IMR-90 (cell line): ENCODE results near the gene NEK4. TPM values are rescaled to one million over a fixed set of nuclear protein-coding genes. Genes with fewer than 3 reads are reported as not detected.

ENCODE experiments used
- ATAC-seq: fragments of 200-7000 bp; cut with Tn5 transposase; 2 replicates; pipeline ENCODE4 v1.9.1; 2020; ENCODE audit warnings: low read depth, mild to moderate bottlenecking, moderate library complexity
- BruUV-seq: library from RNA; stranded (reverse); fragments of 400-500 nt; replicated peaks from 2 replicates; lab custom pipeline; 2021; lab: Mats Ljungman, UMichigan
- CTCF ChIA-PET: fragments of 300-600 bp; formaldehyde crosslinking; extraction: SDS; loops from one replicate; lab custom pipeline; 2021; ENCODE audit warnings: antibody characterized with exemption; lab: Yijun Ruan, JAX
- POLR2A ChIA-PET: fragments of 300-600 bp; sonication (Branson Sonifier 250); formaldehyde crosslinking; loops from one replicate; lab custom pipeline; 2022; ENCODE audit warnings: antibody characterized with exemption; ENCODE audit not compliant: unreplicated experiment; lab: Charles Lee
- DNase-seq: peaks from one replicate; pipeline ENCODE4 v3.0.0; 2013
- H2AFZ ChIP-seq: replicated peaks from 2 replicates; pipeline ENCODE3; 2013; ENCODE audit warnings: low read length, mild to moderate bottlenecking; ENCODE audit not compliant: poor library complexity
- H2AK5ac ChIP-seq: 2 replicates; pipeline ENCODE4 v1.6.1; 2013; ENCODE audit warnings: low read depth, low read length, inconsistent platforms
- H2AK9ac ChIP-seq: replicated peaks from 2 replicates; pipeline ENCODE3; 2013; ENCODE audit warnings: mild to moderate bottlenecking, low read depth, low read length, moderate library complexity; ENCODE audit not compliant: poor library complexity
- H2BK120ac ChIP-seq: 2 replicates; pipeline ENCODE4 v1.6.1; 2013; ENCODE audit warnings: low read depth, low read length, inconsistent platforms
- H2BK15ac ChIP-seq: 3 replicates; pipeline ENCODE4 v1.6.1; 2013; ENCODE audit warnings: low read depth, low read length, inconsistent platforms
- H2BK20ac ChIP-seq: 2 replicates; pipeline ENCODE4 v1.6.1; 2013; ENCODE audit warnings: low read depth, mild to moderate bottlenecking, inconsistent platforms, low read length, moderate library complexity
- H2BK5ac ChIP-seq: 2 replicates; pipeline ENCODE4 v1.6.1; 2013; ENCODE audit warnings: mild to moderate bottlenecking, low read depth, low read length, inconsistent platforms; ENCODE audit not compliant: poor library complexity, severe bottlenecking
- H3K14ac ChIP-seq: replicated peaks from 2 replicates; pipeline ENCODE4 v1.6.1; 2013; ENCODE audit warnings: low read depth, low read length, inconsistent platforms
- H3K18ac ChIP-seq: 2 replicates; pipeline ENCODE4 v1.6.1; 2013; ENCODE audit warnings: low read depth, low read length, control low read depth
- H3K23ac ChIP-seq: 2 replicates; pipeline ENCODE4 v1.6.1; 2013; ENCODE audit warnings: low read depth, low read length, inconsistent platforms
- H3K27ac ChIP-seq: 2 replicates; pipeline ENCODE4 v1.5.1; 2013; ENCODE audit warnings: mild to moderate bottlenecking, control low read depth, low read length; ENCODE audit not compliant: insufficient read depth
- H3K27me3 ChIP-seq: 2 replicates; pipeline ENCODE4 v1.6.1; 2013; ENCODE audit warnings: low read length; ENCODE audit not compliant: control insufficient read depth, insufficient read depth
- H3K36me3 ChIP-seq: 2 replicates; pipeline ENCODE4 v1.6.1; 2013; ENCODE audit warnings: low read length, mixed read lengths; ENCODE audit not compliant: control insufficient read depth, insufficient read depth
- H3K4ac ChIP-seq: 2 replicates; pipeline ENCODE4 v1.6.1; 2013; ENCODE audit warnings: low read depth, low read length, inconsistent platforms
- H3K4me1 ChIP-seq: 2 replicates; pipeline ENCODE4 v1.6.1; 2013; ENCODE audit warnings: low read length, mixed read lengths; ENCODE audit not compliant: control insufficient read depth, insufficient read depth
- H3K4me2 ChIP-seq: 2 replicates; pipeline ENCODE4 v1.6.1; 2013; ENCODE audit warnings: low read depth, mild to moderate bottlenecking, control low read depth, low read length, moderate library complexity
- H3K4me3 ChIP-seq: 2 replicates; pipeline ENCODE4 v1.5.1; 2013; ENCODE audit warnings: low read depth, mild to moderate bottlenecking, control low read depth, low read length, moderate library complexity; ENCODE audit not compliant: insufficient read depth
- H3K56ac ChIP-seq: 2 replicates; pipeline ENCODE4 v1.6.1; 2013; ENCODE audit warnings: low read length, inconsistent platforms; ENCODE audit not compliant: insufficient read depth; ENCODE audit errors: extremely low read depth
- H3K79me1 ChIP-seq, 2 experiments: 2 replicates each; pipeline ENCODE4 v1.6.1; 2013; ENCODE audit warnings: low read length in 2 of 2, inconsistent platforms in 1 of 2, low read depth in 1 of 2
- H3K9ac ChIP-seq: 2 replicates; pipeline ENCODE4 v1.6.1; 2013; ENCODE audit warnings: low read depth, low read length, control low read depth
- H3K9me1 ChIP-seq: 2 replicates; pipeline ENCODE4 v1.6.1; 2013; ENCODE audit warnings: low read length, inconsistent platforms; ENCODE audit not compliant: insufficient read depth
- H3K9me3 ChIP-seq: 2 replicates; pipeline ENCODE4 v1.6.1; 2013; ENCODE audit warnings: low read length; ENCODE audit not compliant: control insufficient read depth, insufficient read depth
- H4K20me1 ChIP-seq: 2 replicates; pipeline ENCODE4 v1.6.1; 2013; ENCODE audit warnings: low read length, inconsistent platforms; ENCODE audit not compliant: insufficient read depth
- H4K5ac ChIP-seq: 2 replicates; pipeline ENCODE4 v1.6.1; 2013; ENCODE audit warnings: mild to moderate bottlenecking, low read depth, low read length, control low read depth
- H4K8ac ChIP-seq, 2 experiments: 2 replicates each; pipeline ENCODE4 v1.6.1; 2013; ENCODE audit warnings: low read depth in 2 of 2, low read length in 2 of 2, control low read depth in 1 of 2, inconsistent platforms in 1 of 2
- H4K91ac ChIP-seq: 2 replicates; pipeline ENCODE4 v1.6.1; 2013; ENCODE audit warnings: low read depth, low read length, inconsistent platforms; ENCODE audit not compliant: insufficient read depth
- BHLHE40 ChIP-seq: fragments of 150-350 bp; IDR thresholded peaks from 2 replicates; pipeline ENCODE4 v1.6.1; 2016; ENCODE audit warnings: mild to moderate bottlenecking, low read depth, low read length
- CEBPB ChIP-seq: IDR thresholded peaks from 2 replicates; pipeline ENCODE4 v1.6.1; 2012; ENCODE audit warnings: low read depth, low read length, improper control_type of control experiment
- CHD1 ChIP-seq: IDR thresholded peaks from 2 replicates; pipeline ENCODE4 v1.6.1; 2012; ENCODE audit warnings: low read depth, low read length, improper control_type of control experiment
- FOS ChIP-seq: fragments of 150-350 bp; IDR thresholded peaks from 2 replicates; pipeline ENCODE4 v1.6.1; 2016; ENCODE audit warnings: low read depth, low read length
- MAFK ChIP-seq: IDR thresholded peaks from 2 replicates; pipeline ENCODE4 v1.6.1; 2012; ENCODE audit warnings: low read depth, low read length, improper control_type of control experiment
- MAZ ChIP-seq: IDR thresholded peaks from 2 replicates; pipeline ENCODE4 v1.6.1; 2012; ENCODE audit warnings: low read depth, mild to moderate bottlenecking, low read length, improper control_type of control experiment, moderate library complexity, borderline replicate concordance
- MXI1 ChIP-seq: IDR thresholded peaks from 2 replicates; pipeline ENCODE4 v1.6.1; 2012; ENCODE audit warnings: low read depth, mild to moderate bottlenecking, low read length, moderate library complexity, borderline replicate concordance
- NFE2L2 ChIP-seq: fragments of 150-350 bp; IDR thresholded peaks from 2 replicates; pipeline ENCODE4 v1.6.1; 2016; ENCODE audit warnings: low read depth, mild to moderate bottlenecking, low read length
- POLR2A ChIP-seq: IDR thresholded peaks from 2 replicates; pipeline ENCODE4 v1.6.1; 2012; ENCODE audit warnings: mild to moderate bottlenecking, low read depth, low read length
- RAD21 ChIP-seq: IDR thresholded peaks from 2 replicates; pipeline ENCODE4 v1.6.1; 2012; ENCODE audit warnings: low read length, improper control_type of control experiment
- RCOR1 ChIP-seq: IDR thresholded peaks from 2 replicates; pipeline ENCODE4 v1.6.1; 2012; ENCODE audit warnings: mild to moderate bottlenecking, low read length, improper control_type of control experiment; ENCODE audit not compliant: insufficient replicate concordance
- RFX5 ChIP-seq: IDR thresholded peaks from 2 replicates; pipeline ENCODE4 v1.8.0; 2012; ENCODE audit warnings: low read depth, mild to moderate bottlenecking, low read length, moderate library complexity
- SMC3 ChIP-seq: fragments of 150-350 bp; IDR thresholded peaks from 2 replicates; pipeline ENCODE4 v1.6.1; 2016; ENCODE audit warnings: low read depth, mild to moderate bottlenecking, antibody characterized with exemption, low read length, moderate library complexity
- WGBS, 2 experiments: methylation state at CpG; one replicate each; pipeline versions ENCODE4 v1.1.5 to v1.1.7; 2013; ENCODE audit warnings: missing lambda C conversion rate in 2 of 2; ENCODE audit not compliant: insufficient read length in 1 of 2; ENCODE audit errors: extremely low coverage in 2 of 2; 5-methylcytosine and 5-hydroxymethylcytosine counted together
- dilution Hi-C: fragments of 300-500 bp; cut with HindIII; formaldehyde crosslinking; loops from one replicate; pipeline ENCODE4 v1.14.3; 2018; ENCODE audit warnings: low sequenced_read_pairs; ENCODE audit not compliant: unreplicated experiment
- in situ Hi-C: fragments of 300-500 bp; cut with MboI; formaldehyde crosslinking; loops from 3 replicates; pipeline ENCODE4 v1.14.3; 2019; ENCODE audit warnings: low sequenced_read_pairs, inconsistent platforms, mixed read lengths
- intact Hi-C: fragments of 100-400 bp; cut with micrococcal nuclease; formaldehyde crosslinking; loops from 2 replicates; pipeline ENCODE4 v1.10.0; 2022
- polyA plus RNA-seq, 3 experiments: library from polyadenylated mRNA; depleted of rRNA; stranded (reverse); fragments of >200 nt; gene quantifications; 2 replicates each; pipeline ENCODE4 v1.2.3, GENCODE V29; 2012; ENCODE audit warnings: low replicate concordance in 1 of 3
- total RNA-seq: library from RNA; depleted of rRNA; stranded (reverse); fragments of >200 nt; gene quantifications from 2 replicates; pipeline ENCODE4 v1.2.3, GENCODE V29; 2012
- TF ChIP-seq, protein P1 (sequence below): conservative IDR thresholded peaks from 2 replicates; pipeline ENCODE4 v1.5.1; 2012; ENCODE audit warnings: mild to moderate bottlenecking, low read depth, low read length, improper control_type of control experiment
- TF ChIP-seq, protein P2 (sequence below): fragments of 150-350 bp; IDR thresholded peaks from 2 replicates; pipeline ENCODE4 v1.6.1; 2017; ENCODE audit warnings: mild to moderate bottlenecking, antibody characterized with exemption, low read length, low read depth

The NEK4 gene
- total and polyA plus RNA-seq, 2 of the 4 experiments (the other 2 are of a cell fraction) = 10.3 to 24.7 TPM

DNA sequence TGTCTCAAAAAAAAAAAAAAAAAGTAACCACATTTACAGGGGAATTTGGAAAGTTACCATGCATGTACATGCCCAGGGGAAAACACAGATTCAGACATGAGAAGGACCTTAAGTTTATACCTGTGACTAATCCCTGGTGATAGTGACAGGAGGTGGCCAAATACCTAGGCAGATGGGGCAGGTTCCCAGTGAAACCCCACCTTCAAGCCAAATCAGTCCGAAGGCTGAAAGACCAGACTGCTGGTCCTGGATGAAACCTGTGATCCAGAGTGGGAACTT is 49.1 kb downstream of the NEK4 start:
- Histone ChIP-seq H3K36me3 (no peaks in the 10 kb centered on the region; the same call in 1 of the 2 replicates), H3K4me1 (no peaks in the 10 kb centered on the region), H4K5ac (no peak overlapping the region), H2AK9ac (no peak overlapping the region), H3K27ac (no peak overlapping the region), H2AFZ (no peak overlapping the region), H3K9me3 (no peaks in the 10 kb centered on the region), H3K9me1 (no peaks in the 10 kb centered on the region), H4K91ac (no peak overlapping the region), H4K20me1 (no peaks in the 10 kb centered on the region), H2BK15ac (no peak overlapping the region), H3K18ac (no peak overlapping the region), H3K14ac (no peak overlapping the region), H2BK120ac (no peak overlapping the region), H3K79me1 (no peaks in the 10 kb centered on the region), H3K56ac (no peak overlapping the region), H4K8ac (no peak overlapping the region), H3K23ac (no peak overlapping the region), H3K4ac (no peak overlapping the region), H2BK5ac (no peak overlapping the region), H3K4me2 (no peak overlapping the region), H2BK20ac (no peak overlapping the region), H2AK5ac (no peak overlapping the region), H3K9ac (no peak overlapping the region), H3K4me3 (no peak overlapping the region), H3K27me3 (no peaks in the 10 kb centered on the region)
- ATAC-seq (no peak), DNase-seq (no peak)
- intact Hi-C loops = no loop called here
- TF ChIP-seq, protein P1, sequence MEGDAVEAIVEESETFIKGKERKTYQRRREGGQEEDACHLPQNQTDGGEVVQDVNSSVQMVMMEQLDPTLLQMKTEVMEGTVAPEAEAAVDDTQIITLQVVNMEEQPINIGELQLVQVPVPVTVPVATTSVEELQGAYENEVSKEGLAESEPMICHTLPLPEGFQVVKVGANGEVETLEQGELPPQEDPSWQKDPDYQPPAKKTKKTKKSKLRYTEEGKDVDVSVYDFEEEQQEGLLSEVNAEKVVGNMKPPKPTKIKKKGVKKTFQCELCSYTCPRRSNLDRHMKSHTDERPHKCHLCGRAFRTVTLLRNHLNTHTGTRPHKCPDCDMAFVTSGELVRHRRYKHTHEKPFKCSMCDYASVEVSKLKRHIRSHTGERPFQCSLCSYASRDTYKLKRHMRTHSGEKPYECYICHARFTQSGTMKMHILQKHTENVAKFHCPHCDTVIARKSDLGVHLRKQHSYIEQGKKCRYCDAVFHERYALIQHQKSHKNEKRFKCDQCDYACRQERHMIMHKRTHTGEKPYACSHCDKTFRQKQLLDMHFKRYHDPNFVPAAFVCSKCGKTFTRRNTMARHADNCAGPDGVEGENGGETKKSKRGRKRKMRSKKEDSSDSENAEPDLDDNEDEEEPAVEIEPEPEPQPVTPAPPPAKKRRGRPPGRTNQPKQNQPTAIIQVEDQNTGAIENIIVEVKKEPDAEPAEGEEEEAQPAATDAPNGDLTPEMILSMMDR = no peak
- no peak for TF ChIP-seq SMC3
- no peak for TF ChIP-seq CHD1
- no peak for TF ChIP-seq MAFK
- TF ChIP-seq NFE2L2 = no peak
- TF ChIP-seq RFX5 = no peak
- TF ChIP-seq FOS = no peak
- no peak for TF ChIP-seq MXI1
- TF ChIP-seq, protein P2, sequence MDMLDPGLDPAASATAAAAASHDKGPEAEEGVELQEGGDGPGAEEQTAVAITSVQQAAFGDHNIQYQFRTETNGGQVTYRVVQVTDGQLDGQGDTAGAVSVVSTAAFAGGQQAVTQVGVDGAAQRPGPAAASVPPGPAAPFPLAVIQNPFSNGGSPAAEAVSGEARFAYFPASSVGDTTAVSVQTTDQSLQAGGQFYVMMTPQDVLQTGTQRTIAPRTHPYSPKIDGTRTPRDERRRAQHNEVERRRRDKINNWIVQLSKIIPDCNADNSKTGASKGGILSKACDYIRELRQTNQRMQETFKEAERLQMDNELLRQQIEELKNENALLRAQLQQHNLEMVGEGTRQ = no peak
- no peak for TF ChIP-seq CEBPB
- no peak for TF ChIP-seq RCOR1
- no peak for TF ChIP-seq MAZ
- TF ChIP-seq RAD21 = no peak
- no peak for TF ChIP-seq BHLHE40
- no peak for TF ChIP-seq POLR2A
- ChIA-PET POLR2A (no interaction called here), CTCF (no interaction called here)
- WGBS, 2 experiments = no CpG with 5 or more reads among the region's 1 CpG
- BruUV-seq = no TSS peak
- in situ Hi-C loops = no loop called here
- dilution Hi-C loops = no loop called here
